ENCODE results near the gene CHST11.

Gene CHST11

DNA sequence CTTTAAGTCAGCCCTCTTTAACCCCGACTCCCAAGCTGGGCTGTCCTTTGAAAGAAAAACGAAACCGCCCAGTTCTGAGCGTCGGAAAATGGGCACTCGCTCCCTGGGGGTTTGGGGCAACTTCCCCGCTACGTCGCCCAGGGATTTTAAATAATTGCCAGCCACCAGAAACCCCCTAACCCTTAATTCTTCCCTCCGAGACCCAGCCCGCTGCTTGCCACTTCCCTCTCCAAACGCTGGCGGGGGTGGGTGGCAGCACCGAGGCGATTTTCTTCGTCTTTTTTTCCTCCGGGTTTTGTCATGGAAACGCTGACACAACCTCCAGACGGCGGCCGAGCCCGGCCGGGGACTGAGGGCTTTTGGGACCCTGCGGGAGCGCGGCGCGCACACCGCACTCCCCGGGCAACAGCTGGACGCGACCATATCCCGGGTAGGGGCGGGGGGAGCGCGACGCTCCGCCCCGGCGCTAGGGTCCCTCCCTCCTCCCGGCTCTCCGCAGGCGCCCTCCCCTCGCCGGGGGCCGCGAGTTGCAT lies at the start of gene CHST11:
CHST11 (plus strand) TSS at position 532 of the 533 bp plus-strand sequence.
- DNase-seq (ENCODE audit: low spot score): peak; percentile 68

GRCh38 chr12:104407438-104407837 lies 49.3 kb upstream of the CHST11 start:
- no peak for DNase-seq (ENCODE audit: low spot score)

DNA sequence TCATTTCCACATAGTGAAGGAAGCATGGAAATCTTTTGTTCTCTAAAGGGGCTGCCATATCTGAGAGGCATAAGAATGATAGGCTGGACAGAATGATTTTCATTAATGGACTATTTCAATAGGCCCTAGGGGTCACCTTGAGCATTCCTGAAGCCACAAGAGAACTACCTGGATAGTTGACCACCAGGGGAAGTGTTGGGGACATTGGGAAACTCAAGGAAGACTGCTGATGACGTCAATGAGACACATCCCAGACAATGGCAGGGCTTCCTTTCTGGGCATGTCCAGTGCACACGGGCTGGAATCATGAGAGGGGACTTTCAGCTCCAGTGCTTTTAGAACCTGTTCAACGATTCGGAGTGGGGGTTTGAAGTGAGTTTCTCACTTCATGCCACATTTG lies 48.8 kb upstream of the CHST11 start:
- no peak for DNase-seq (ENCODE audit: low spot score)

DNA sequence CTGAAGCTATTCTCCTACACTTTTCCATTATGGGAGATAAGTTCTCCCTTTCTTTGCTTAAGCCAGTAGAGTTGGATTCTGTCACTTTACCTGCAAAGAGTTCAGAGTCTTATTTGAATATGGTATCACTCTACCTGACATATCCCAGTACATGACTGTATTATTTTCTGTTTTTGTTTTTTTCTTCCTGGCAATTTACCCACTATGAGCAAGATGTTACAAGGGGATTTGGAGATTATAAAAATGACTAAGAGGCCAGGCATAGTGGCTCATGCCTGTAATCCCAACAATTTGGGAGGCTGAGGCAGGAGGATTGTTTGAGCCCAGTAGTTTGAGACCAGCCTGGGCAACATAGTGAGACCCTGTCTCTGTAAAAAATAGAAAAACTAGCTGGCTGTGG lies 46.4 kb upstream of the CHST11 start:
- DNase-seq (ENCODE audit: low spot score): no peak

GRCh38 chr12:104410786-104411185 lies 46.0 kb upstream of the CHST11 start:
- DNase-seq (ENCODE audit: low spot score): no peak

- DNase-seq (ENCODE audit: low spot score): no peak
Observed at GRCh38 chr12:104411826-104412641, 44.7 kb upstream of the CHST11 start.

GRCh38 chr12:104412681-104413080 lies 44.1 kb upstream of the CHST11 start:
- no peak for DNase-seq (ENCODE audit: low spot score)

DNA sequence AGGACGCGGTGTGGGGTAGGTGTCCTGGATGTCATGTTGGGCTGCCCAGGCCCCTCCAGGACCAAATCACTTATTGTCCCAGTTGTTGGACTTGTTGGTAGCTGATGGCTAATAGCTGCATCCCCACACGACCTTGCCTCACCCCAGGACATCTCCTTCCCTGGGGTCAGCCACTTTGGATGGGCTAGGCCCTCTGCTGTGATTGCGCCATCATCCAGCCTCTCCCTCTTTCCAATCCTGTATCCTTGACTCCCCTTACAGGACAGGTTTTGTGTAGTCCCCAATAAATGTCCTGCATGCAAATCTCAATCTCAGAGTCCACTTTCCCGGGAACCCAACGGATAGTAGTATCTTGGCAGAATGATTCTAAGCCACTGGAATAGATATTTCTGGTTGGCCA lies 43.4 kb upstream of the CHST11 start:
- DNase-seq (ENCODE audit: low spot score): no peak

DNA sequence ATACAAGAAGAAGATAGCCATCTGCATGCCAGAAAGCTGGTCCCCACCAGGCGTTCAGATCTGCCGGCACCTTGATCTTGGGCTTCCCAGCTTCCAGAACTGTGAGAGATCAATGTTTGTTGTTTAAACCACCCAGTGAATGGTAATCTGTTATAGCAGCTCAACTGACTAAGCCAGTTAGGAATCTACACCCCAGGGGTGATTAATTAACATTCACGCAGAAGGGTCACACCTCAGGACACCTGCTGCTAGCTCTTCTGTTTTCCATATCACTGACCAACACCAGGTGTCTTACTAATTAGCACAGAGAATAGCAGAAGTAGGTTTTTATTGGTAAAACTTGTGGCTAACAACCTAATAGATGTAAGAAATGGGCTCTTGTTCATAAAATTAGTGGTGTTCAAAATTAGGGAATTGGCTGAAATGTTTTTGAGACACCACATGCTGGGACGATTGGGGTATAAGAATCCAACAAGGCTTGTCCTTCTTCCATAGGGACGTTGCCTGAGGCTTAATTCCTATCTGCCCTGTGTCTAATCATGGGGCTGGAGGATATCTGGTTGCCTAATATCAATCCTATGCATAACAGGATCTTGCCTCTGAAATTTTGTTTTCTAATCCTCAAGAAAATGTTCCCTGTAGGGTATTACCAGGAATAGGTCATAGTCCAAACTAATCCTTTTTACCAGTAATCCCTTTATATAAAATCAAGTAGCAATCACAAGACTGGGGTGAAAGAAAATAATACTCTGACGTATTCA lies 42.0 kb upstream of the CHST11 start:
- DNase-seq (ENCODE audit: low spot score): peak; percentile 39

DNA sequence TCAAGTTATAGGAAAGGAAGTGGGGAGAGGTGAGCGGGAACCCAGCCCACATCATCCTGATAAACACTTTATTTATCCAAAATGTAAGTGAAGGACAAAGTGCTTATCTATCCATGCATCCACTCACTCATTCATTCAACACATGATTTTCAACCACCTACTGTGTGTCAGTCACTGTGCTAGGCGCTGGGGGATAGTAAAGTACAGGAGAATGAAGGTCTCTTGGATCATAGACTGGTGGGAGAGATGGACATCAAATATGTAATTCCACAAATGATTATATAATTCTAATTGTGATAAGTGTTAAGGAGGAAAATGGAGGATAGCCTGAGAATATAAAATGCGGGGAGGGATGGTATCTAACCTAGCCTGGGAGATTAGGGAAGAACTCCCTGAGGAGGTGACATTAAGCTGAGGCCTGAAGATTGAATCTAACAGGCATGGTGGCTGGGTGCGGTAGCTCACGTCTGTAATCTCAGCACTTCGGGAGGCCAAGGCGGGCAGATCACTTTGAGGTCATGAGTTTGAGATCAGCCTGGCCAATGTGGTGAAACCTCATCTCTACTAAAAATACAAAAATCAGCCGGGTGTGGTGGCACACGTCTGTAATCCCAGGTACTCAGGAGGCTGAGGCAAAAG lies 41.3 kb upstream of the CHST11 start:
- no peak for DNase-seq (ENCODE audit: low spot score)

DNA sequence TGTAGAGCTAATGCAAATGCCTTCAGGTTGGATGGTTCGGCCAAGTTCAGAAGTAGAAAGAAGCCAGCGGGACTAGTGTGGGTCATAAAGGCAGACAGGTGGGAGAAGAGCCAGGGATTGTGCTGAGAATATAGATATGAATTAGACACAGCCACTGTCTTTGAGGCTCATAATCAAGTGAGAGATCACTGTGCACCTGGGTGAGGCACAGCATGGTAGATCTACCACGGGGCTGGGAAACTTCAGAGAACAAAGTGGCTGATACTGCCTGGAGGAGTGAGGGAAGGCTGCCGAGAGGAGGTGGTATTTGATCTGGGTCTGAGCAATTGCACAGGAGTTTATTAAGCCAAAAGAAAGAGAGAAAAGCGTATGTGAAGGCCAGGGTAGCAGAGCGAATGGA lies 40.6 kb upstream of the CHST11 start:
- no peak for DNase-seq (ENCODE audit: low spot score)

DNA sequence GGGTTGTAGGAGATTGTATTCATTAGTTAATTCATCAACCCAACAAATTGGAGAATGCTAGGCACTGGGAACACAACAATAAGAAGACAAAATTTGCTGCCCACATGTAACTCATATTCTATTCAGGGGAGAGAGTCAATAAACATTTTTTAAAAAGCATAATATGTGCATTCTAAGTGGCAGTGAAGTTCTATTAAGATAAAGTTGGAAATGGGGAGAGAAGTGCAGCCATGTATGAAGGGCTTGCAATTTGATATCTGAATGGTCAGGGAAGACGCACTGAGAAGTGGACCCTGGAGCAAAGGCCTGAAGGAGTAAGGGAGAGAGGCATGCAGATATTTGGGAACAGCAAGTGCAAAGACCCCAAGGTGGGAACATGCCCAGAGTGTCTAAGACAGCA lies 40.2 kb upstream of the CHST11 start:
- DNase-seq (ENCODE audit: low spot score): no peak

GRCh38 chr12:104419717-104420116 lies 37.0 kb upstream of the CHST11 start:
- DNase-seq (ENCODE audit: low spot score): no peak

DNA sequence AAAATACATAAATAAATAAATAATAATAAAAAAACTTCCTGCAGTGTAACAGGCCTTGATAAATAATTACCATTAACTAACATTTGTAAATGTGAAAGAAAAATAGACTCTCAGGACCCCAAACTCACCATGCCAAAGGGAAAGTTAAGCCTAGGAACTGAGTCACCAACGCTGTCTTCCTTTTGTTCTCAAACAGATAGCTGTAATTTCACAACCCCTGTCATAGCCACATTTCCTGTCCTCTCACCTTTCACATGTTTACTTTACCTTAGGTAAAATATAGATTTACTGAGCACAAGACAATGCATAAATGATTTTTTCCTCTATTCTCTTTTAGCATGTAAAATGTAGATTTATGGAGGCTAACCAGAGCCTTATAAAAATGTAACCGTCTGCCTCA lies 35.9 kb upstream of the CHST11 start:
- DNase-seq (ENCODE audit: low spot score): no peak

DNA sequence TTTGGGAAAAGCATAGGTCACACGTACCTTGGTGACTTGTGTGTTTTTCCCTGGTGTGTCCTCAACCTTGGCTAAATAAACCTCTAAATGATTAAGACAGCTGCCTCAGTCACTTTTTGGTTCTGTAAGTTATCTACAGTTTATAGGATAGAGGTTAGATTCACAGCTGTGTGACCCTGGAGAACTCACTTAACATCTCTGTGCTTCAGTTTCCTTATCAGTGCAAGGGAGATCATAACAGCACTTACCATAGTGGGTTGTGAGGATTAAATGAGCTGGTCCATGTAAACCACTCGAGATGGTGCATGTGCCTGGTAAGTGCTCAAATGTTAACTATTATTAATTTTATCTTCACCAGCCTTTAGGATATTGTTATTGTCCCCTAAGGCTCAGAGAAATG lies 35.4 kb upstream of the CHST11 start:
- DNase-seq (ENCODE audit: low spot score): no peak

GRCh38 chr12:104422441-104422840 lies 34.3 kb upstream of the CHST11 start:
- DNase-seq (ENCODE audit: low spot score): no peak

DNA sequence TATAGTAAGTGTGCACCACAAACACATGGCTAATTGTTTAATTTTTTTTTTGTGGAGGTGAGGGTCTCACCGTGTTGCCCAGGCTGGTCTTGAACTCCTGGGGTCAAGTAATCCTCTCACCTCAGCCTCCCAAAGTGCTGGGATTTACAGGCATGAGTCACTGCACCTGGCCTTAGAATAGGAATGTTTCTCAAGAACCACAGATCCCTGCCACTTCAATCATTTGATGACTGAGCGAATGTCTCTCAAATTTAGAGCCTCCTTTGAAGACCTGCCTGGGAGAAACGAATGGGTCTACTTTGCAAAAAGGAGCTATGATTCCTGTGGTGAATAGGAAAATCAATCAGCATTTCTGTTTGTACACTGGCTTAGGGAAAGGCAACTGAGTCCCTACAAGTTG lies 33.5 kb upstream of the CHST11 start:
- DNase-seq (ENCODE audit: low spot score): peak; percentile 45

- no peak for DNase-seq (ENCODE audit: low spot score)
Observed at GRCh38 chr12:104423809-104424208, 32.9 kb upstream of the CHST11 start.

DNA sequence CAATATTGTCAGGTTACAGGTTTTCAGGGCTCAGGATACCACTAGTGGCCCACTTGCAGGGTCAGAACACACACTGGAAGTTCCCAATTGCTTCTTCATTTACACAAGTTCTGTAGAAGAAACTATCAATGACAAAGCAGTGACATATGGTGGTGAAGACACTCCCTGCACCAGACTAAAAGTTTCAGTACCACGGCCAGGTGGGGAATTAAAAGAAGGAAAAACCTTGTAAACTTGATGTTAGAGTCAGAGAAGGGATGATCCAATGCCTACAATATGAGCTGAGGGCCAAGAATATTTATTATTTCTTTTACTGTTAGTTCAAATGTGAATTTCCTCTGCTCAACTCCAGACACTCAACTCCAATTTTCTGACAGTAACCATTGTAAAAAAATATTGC lies 31.8 kb upstream of the CHST11 start:
- no peak for DNase-seq (ENCODE audit: low spot score)

- DNase-seq (ENCODE audit: low spot score): no peak
Observed at GRCh38 chr12:104425614-104426013, 31.1 kb upstream of the CHST11 start.

GRCh38 chr12:104426926-104427546 lies 29.7 kb upstream of the CHST11 start:
- DNase-seq (ENCODE audit: low spot score): peak; percentile 23

DNA sequence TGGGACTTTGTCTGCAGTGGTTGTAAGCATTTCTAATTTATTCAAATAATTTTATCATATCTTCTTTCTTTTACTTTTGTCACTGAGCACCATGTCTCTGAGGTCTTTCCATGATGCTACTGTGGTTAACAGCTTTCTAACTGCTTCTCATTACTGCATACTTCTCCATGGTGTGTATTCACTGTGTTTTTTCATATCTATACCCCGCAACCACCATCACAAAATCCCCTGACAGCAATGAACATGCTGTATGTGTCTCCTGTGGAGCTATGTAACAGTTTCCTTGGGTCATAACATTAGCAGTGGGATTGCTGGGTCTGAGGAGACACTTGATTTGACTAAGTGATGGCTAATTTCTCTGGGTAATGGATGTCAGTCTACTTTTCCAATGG lies 29.2 kb upstream of the CHST11 start:
- no peak for DNase-seq (ENCODE audit: low spot score)

Measured in LoVo (cell line).